HEK293 (cell line): ENCODE data around the gene RIMBP3B.
"Not testable (repeated sequence)": the region's sequence is repeated elsewhere in the genome, so short reads cannot be mapped to it uniquely, and the experiment has no call there.

Experiments used
- REPIN1 ChIP-seq: fragments of 450-650 bp; formaldehyde crosslinking; IDR thresholded peaks from 2 replicates; pipeline ENCODE4 v1.5.1; 2017; ENCODE audit warnings: missing biosample characterization, missing genetic modification characterization, low read depth
- YY1 ChIP-seq: fragments of 450-650 bp; formaldehyde crosslinking; IDR thresholded peaks from 2 replicates; pipeline ENCODE4 v1.5.1; 2018; ENCODE audit warnings: missing biosample characterization, missing genetic modification characterization
- ZNF10 ChIP-seq: fragments of 450-650 bp; formaldehyde crosslinking; IDR thresholded peaks from 2 replicates; pipeline ENCODE4 v1.5.1; 2017; ENCODE audit warnings: missing biosample characterization, missing genetic modification characterization
- ZNF248 ChIP-seq: fragments of 450-650 bp; formaldehyde crosslinking; IDR thresholded peaks from 2 replicates; pipeline ENCODE4 v1.5.1; 2017; ENCODE audit warnings: missing biosample characterization, missing genetic modification characterization
- ZNF302 ChIP-seq: fragments of 450-650 bp; formaldehyde crosslinking; IDR thresholded peaks from 2 replicates; pipeline ENCODE4 v1.5.1; 2016; ENCODE audit warnings: missing biosample characterization, missing genetic modification characterization, low read depth
- ZNF473 ChIP-seq: fragments of 450-650 bp; formaldehyde crosslinking; IDR thresholded peaks from 2 replicates; pipeline ENCODE4 v1.5.1; 2017; ENCODE audit warnings: missing biosample characterization, missing genetic modification characterization
- ZNF549 ChIP-seq: fragments of 450-650 bp; IDR thresholded peaks from 2 replicates; pipeline ENCODE4 v1.5.1; 2018; ENCODE audit warnings: missing biosample characterization, missing genetic modification characterization, mild to moderate bottlenecking, inconsistent platforms, moderate library complexity
- ZNF585B ChIP-seq: fragments of 450-650 bp; formaldehyde crosslinking; IDR thresholded peaks from 2 replicates; pipeline ENCODE4 v1.5.1; 2016; ENCODE audit warnings: missing biosample characterization, missing genetic modification characterization
- ZNF76 ChIP-seq: fragments of 450-650 bp; formaldehyde crosslinking; IDR thresholded peaks from 2 replicates; pipeline ENCODE4; 2016; ENCODE audit warnings: low read depth, missing biosample characterization, missing genetic modification characterization, borderline replicate concordance
- TF ChIP-seq, protein P1 (sequence below): fragments of 450-650 bp; formaldehyde crosslinking; IDR thresholded peaks from 2 replicates; pipeline ENCODE4 v1.5.1; 2016; ENCODE audit warnings: missing biosample characterization, missing genetic modification characterization
- TF ChIP-seq, protein P2 (sequence below): fragments of 450-650 bp; formaldehyde crosslinking; IDR thresholded peaks from 2 replicates; pipeline ENCODE4 v1.5.1; 2017; ENCODE audit warnings: missing biosample characterization, missing genetic modification characterization
- TF ChIP-seq, protein P3 (sequence below): fragments of 450-650 bp; formaldehyde crosslinking; IDR thresholded peaks from 2 replicates; pipeline ENCODE4 v1.5.1; 2016; ENCODE audit warnings: missing biosample characterization, missing genetic modification characterization, borderline replicate concordance
- TF ChIP-seq, protein P4 (sequence below): fragments of 450-650 bp; formaldehyde crosslinking; IDR thresholded peaks from 2 replicates; pipeline ENCODE4 v1.5.1; 2016; ENCODE audit warnings: missing biosample characterization, missing genetic modification characterization

DNA sequence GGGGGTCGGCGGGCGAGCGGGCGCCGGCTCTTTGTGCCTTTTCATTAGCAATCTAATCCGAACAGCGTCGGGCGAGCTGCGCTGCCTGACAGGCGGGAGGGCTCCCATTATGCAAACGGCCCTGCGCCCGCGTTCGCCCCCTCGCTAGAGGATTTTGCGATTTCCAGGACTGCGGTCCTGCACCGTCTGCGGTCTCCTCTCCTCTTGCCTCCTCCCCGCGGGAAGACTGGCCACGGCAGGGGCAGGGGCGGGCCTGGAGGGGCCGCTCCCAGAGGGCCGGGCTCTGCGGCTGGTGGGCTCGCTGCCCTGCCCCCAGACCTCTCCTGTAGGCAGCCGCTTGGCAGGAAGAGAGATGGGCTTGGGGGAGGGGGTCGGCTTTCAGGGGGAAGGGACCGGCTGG, 34.3 kb downstream of the RIMBP3B start:
- TF ChIP-seq, protein P1, sequence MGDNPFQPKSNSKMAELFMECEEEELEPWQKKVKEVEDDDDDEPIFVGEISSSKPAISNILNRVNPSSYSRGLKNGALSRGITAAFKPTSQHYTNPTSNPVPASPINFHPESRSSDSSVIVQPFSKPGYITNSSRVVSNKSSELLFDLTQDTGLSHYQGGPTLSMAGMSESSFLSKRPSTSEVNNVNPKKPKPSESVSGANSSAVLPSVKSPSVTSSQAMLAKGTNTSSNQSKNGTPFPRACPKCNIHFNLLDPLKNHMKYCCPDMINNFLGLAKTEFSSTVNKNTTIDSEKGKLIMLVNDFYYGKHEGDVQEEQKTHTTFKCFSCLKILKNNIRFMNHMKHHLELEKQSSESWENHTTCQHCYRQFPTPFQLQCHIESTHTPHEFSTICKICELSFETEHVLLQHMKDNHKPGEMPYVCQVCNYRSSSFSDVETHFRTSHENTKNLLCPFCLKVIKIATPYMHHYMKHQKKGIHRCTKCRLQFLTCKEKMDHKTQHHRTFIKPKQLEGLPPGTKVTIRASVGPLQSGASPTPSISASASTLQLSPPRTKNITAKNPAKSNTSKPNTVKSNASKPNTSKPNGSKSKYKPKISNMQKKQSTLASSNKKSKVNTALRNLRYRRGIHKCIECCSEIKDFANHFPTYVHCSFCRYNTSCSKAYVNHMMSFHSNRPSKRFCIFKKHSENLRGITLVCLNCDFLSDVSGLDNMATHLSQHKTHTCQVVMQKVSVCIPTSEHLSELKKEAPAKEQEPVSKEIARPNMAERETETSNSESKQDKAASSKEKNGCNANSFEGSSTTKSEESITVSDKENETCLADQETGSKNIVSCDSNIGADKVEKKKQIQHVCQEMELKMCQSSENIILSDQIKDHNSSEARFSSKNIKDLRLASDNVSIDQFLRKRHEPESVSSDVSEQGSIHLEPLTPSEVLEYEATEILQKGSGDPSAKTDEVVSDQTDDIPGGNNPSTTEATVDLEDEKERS: not testable (repeated sequence)
- TF ChIP-seq YY1 (tag by site-specific recombination); REPIN1; ZNF549 (tag by site-specific recombination); ZNF585B (tag by site-specific recombination); ZNF302 (tag by site-specific recombination); ZNF10 (tag by site-specific recombination); ZNF248 (tag by site-specific recombination); ZNF473 (tag by site-specific recombination); ZNF76 (tag by site-specific recombination): not testable (repeated sequence)
- TF ChIP-seq, protein P2, sequence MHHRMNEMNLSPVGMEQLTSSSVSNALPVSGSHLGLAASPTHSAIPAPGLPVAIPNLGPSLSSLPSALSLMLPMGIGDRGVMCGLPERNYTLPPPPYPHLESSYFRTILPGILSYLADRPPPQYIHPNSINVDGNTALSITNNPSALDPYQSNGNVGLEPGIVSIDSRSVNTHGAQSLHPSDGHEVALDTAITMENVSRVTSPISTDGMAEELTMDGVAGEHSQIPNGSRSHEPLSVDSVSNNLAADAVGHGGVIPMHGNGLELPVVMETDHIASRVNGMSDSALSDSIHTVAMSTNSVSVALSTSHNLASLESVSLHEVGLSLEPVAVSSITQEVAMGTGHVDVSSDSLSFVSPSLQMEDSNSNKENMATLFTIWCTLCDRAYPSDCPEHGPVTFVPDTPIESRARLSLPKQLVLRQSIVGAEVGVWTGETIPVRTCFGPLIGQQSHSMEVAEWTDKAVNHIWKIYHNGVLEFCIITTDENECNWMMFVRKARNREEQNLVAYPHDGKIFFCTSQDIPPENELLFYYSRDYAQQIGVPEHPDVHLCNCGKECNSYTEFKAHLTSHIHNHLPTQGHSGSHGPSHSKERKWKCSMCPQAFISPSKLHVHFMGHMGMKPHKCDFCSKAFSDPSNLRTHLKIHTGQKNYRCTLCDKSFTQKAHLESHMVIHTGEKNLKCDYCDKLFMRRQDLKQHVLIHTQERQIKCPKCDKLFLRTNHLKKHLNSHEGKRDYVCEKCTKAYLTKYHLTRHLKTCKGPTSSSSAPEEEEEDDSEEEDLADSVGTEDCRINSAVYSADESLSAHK (tag by site-specific recombination): not testable (repeated sequence)
- TF ChIP-seq, protein P3, sequence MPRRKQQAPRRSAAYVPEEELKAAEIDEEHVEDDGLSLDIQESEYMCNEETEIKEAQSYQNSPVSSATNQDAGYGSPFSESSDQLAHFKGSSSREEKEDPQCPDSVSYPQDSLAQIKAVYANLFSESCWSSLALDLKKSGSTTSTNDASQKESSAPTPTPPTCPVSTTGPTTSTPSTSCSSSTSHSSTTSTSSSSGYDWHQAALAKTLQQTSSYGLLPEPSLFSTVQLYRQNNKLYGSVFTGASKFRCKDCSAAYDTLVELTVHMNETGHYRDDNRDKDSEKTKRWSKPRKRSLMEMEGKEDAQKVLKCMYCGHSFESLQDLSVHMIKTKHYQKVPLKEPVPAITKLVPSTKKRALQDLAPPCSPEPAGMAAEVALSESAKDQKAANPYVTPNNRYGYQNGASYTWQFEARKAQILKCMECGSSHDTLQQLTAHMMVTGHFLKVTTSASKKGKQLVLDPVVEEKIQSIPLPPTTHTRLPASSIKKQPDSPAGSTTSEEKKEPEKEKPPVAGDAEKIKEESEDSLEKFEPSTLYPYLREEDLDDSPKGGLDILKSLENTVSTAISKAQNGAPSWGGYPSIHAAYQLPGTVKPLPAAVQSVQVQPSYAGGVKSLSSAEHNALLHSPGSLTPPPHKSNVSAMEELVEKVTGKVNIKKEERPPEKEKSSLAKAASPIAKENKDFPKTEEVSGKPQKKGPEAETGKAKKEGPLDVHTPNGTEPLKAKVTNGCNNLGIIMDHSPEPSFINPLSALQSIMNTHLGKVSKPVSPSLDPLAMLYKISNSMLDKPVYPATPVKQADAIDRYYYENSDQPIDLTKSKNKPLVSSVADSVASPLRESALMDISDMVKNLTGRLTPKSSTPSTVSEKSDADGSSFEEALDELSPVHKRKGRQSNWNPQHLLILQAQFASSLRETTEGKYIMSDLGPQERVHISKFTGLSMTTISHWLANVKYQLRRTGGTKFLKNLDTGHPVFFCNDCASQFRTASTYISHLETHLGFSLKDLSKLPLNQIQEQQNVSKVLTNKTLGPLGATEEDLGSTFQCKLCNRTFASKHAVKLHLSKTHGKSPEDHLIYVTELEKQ (tag by site-specific recombination): not testable (repeated sequence)
- TF ChIP-seq, protein P4, sequence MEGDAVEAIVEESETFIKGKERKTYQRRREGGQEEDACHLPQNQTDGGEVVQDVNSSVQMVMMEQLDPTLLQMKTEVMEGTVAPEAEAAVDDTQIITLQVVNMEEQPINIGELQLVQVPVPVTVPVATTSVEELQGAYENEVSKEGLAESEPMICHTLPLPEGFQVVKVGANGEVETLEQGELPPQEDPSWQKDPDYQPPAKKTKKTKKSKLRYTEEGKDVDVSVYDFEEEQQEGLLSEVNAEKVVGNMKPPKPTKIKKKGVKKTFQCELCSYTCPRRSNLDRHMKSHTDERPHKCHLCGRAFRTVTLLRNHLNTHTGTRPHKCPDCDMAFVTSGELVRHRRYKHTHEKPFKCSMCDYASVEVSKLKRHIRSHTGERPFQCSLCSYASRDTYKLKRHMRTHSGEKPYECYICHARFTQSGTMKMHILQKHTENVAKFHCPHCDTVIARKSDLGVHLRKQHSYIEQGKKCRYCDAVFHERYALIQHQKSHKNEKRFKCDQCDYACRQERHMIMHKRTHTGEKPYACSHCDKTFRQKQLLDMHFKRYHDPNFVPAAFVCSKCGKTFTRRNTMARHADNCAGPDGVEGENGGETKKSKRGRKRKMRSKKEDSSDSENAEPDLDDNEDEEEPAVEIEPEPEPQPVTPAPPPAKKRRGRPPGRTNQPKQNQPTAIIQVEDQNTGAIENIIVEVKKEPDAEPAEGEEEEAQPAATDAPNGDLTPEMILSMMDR: not testable (repeated sequence)
